Measurements from ENCODE around the gene LYPD5.

- no peak for TF ChIP-seq POLR2AphosphoS5 (IDR thresholded peaks at IDR 0.05; ENCODE audit: low read depth, low read length)
- no peak for TF ChIP-seq POLR2A (IDR thresholded peaks at IDR 0.05; ENCODE audit: low read depth, low read length)
- no peak for TF ChIP-seq TAF1 (IDR thresholded peaks at IDR 0.05; ENCODE audit: borderline replicate concordance, low read depth, low read length)
These were observed 20.5 kb downstream of the LYPD5 start for GRCh38 chr19:43781630-43782310.

Measured in GM12892 (cell line).